ENCODE measurements around the gene ITK. TPM values are rescaled to one million over a fixed set of nuclear protein-coding genes. Genes with fewer than 3 reads are reported as not detected.

Gene ITK
- total and polyA plus RNA-seq, 2 donors (not counting 3 experiments of a cell fraction or from before 2014, with no cell fraction given): not detected

DNA sequence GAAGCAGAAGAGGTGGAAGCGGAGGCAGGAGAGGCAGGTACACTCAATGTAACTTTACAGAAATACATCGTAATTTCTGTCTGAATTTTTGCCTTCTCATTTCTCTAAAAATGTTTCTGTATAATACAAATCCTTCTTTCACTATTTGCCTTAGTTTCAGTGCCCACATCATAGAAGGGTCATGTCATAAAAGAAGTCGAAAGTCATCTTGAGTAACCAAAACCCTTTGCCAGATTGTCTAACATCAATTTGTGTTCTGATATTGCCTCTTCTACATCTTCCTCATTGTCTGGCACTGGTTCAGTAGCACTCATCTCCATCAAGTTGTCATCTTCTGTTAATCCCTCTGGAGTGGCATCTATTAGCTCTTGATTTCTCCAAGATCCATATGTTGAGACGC, 79.1 kb downstream of the ITK start:
- Histone ChIP-seq H3K9me1 (replicated peaks; ENCODE audit: control insufficient read depth, extremely low read depth, insufficient read depth, low read length) (no peaks in the 10 kb centered on the region), H3K79me2 (ENCODE audit: control insufficient read depth, insufficient read depth, low read length) (no peaks in the 10 kb centered on the region), H3K36me3 (ENCODE audit: control insufficient read depth in 2 of 2, extremely low read depth in 1 of 2, insufficient read depth in 2 of 2, low read length in 2 of 2) (no peaks in the 10 kb centered on the region), H2AFZ (ENCODE audit: low read depth, low read length) (no peak overlapping the region), H3K27me3 (ENCODE audit: control insufficient read depth in 2 of 2, insufficient read depth in 2 of 2, low read length in 2 of 2) (peaks cover 6 to 11% of the 10 kb centered on the region in 2 experiments), H3K4me1 (ENCODE audit: control insufficient read depth, extremely low read depth, insufficient read depth, low read length) (no peaks in the 10 kb centered on the region), H3K4me3 (replicated peaks in 1 of 3; ENCODE audit: insufficient read depth in 1 of 3, low read depth in 1 of 3, low read length in 3 of 3) (no peak overlapping the region), H3K27ac (ENCODE audit: insufficient read depth, low read depth, low read length) (no peak overlapping the region), H3K4me2 (ENCODE audit: insufficient read depth, low read length) (no peak overlapping the region), H3K9me3 (replicated peaks; ENCODE audit: control insufficient read depth, insufficient read depth, low read length) (no peaks in the 10 kb centered on the region), H3K9ac (replicated peaks; ENCODE audit: extremely low read depth, insufficient read depth, low read length) (no peak overlapping the region), H4K20me1 (replicated peaks; ENCODE audit: control insufficient read depth, extremely low read depth, insufficient read depth, low read length) (no peaks in the 10 kb centered on the region)
- POLR2A ChIA-PET: no interaction called here
- dilution Hi-C loops (cut with MboI; ENCODE audit: extremely low pct_ligation_motif_present, low sequenced_read_pairs) (no loop called here), intact Hi-C loops (cut with micrococcal nuclease) (no loop called here)
- TF ChIP-seq EZH2 (IDR thresholded peaks at IDR 0.05; ENCODE audit: borderline replicate concordance, low read depth, low read length, severe bottlenecking) (no peak), MYC (IDR thresholded peaks at IDR 0.05; ENCODE audit: low read depth, low read length) (no peak), POLR2AphosphoS5 (IDR thresholded peaks at IDR 0.05; ENCODE audit: insufficient read depth, low read depth, low read length) (no peak), FOS (IDR thresholded peaks at IDR 0.05; ENCODE audit: borderline replicate concordance, insufficient read depth, low read length) (no peak), JUN (IDR thresholded peaks at IDR 0.05; ENCODE audit: borderline replicate concordance, insufficient read depth, insufficient read length, low read depth) (no peak), GATA2 (IDR thresholded peaks at IDR 0.05; ENCODE audit: insufficient read depth, insufficient read length, low read depth, low read length) (no peak), POLR2A (IDR thresholded peaks at IDR 0.05; ENCODE audit: low read depth, low read length) (no peak)
- TF ChIP-seq, protein P1, sequence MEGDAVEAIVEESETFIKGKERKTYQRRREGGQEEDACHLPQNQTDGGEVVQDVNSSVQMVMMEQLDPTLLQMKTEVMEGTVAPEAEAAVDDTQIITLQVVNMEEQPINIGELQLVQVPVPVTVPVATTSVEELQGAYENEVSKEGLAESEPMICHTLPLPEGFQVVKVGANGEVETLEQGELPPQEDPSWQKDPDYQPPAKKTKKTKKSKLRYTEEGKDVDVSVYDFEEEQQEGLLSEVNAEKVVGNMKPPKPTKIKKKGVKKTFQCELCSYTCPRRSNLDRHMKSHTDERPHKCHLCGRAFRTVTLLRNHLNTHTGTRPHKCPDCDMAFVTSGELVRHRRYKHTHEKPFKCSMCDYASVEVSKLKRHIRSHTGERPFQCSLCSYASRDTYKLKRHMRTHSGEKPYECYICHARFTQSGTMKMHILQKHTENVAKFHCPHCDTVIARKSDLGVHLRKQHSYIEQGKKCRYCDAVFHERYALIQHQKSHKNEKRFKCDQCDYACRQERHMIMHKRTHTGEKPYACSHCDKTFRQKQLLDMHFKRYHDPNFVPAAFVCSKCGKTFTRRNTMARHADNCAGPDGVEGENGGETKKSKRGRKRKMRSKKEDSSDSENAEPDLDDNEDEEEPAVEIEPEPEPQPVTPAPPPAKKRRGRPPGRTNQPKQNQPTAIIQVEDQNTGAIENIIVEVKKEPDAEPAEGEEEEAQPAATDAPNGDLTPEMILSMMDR (IDR thresholded peaks at IDR 0.05; ENCODE audit: extremely low read depth in 1 of 2, insufficient read depth in 1 of 2, low read depth in 1 of 2, low read length in 2 of 2): no peak
- TF ChIP-seq, protein P2, sequence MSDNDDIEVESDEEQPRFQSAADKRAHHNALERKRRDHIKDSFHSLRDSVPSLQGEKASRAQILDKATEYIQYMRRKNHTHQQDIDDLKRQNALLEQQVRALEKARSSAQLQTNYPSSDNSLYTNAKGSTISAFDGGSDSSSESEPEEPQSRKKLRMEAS (IDR thresholded peaks at IDR 0.05; ENCODE audit: insufficient read depth, insufficient read length): no peak
- no TSS peak for BruUV-seq (replicated peaks)
- no peak for FAIRE-seq
- no peak for DNase-seq (ENCODE audit: low read depth, low spot score)
- CTCF ChIA-PET: no interaction called here

Data from endothelial cell of umbilical vein (primary cell).